Endothelial cell of umbilical vein (primary cell): ENCODE data around the gene CEP72. TPM values are rescaled to one million over a fixed set of nuclear protein-coding genes. Genes with fewer than 3 reads are reported as not detected.

Source experiments
- BruUV-seq: library from RNA; stranded (reverse); fragments of 400-500 nt; replicated peaks from 2 replicates; lab custom pipeline; 2021; lab: Mats Ljungman, UMichigan
- CTCF ChIA-PET: fragments of 300-600, 350-600 bp; sonication (Branson Sonifier 250); formaldehyde crosslinking; loops from one replicate; lab custom pipeline; 2021; ENCODE audit warnings: antibody characterized with exemption, inconsistent platforms; lab: Charles Lee
- POLR2A ChIA-PET: fragments of 300-600, 350-600 bp; sonication (Branson Sonifier 250); formaldehyde crosslinking; loops from one replicate; lab custom pipeline; 2021; ENCODE audit warnings: antibody characterized with exemption, inconsistent platforms; lab: Charles Lee
- DNase-seq: peaks from one replicate; pipeline ENCODE4 v3.0.0-alpha.2; 2011; ENCODE audit warnings: low read depth, low spot score
- FAIRE-seq: peaks from 2 replicates; lab custom pipeline; 2011; peaks lifted over from hg19 to GRCh38; lab: Jason Lieb, UNC
- H2AFZ ChIP-seq: 2 replicates; pipeline ENCODE4 v1.6.0; 2012; ENCODE audit warnings: low read depth, low read length, control low read depth, inconsistent platforms
- H3K27ac ChIP-seq: 2 replicates; pipeline ENCODE4 v1.5.1; 2011; ENCODE audit warnings: low read depth, mild to moderate bottlenecking, control low read depth, low read length, moderate library complexity; ENCODE audit not compliant: insufficient read depth
- H3K27me3 ChIP-seq, 2 experiments: 2 replicates each; pipeline versions ENCODE4 v1.6.0 to v1.6.1; 2011; ENCODE audit warnings: low read length in 2 of 2, mixed read lengths in 1 of 2; ENCODE audit not compliant: control insufficient read depth in 2 of 2, insufficient read depth in 2 of 2
- H3K36me3 ChIP-seq, 2 experiments: 2 replicates in 1 of 2; 3 replicates in 1 of 2; pipeline ENCODE4 v1.5.1; 2011; ENCODE audit warnings: low read length in 2 of 2, mild to moderate bottlenecking in 1 of 2, moderate library complexity in 1 of 2; ENCODE audit not compliant: control insufficient read depth in 2 of 2, insufficient read depth in 2 of 2; ENCODE audit errors: extremely low read depth in 1 of 2
- H3K4me1 ChIP-seq: 3 replicates; pipeline ENCODE4 v1.5.1; 2011; ENCODE audit warnings: mild to moderate bottlenecking, low read length; ENCODE audit not compliant: control insufficient read depth, insufficient read depth; ENCODE audit errors: extremely low read depth
- H3K4me2 ChIP-seq: 2 replicates; pipeline ENCODE4 v1.6.1; 2011; ENCODE audit warnings: low read length, control low read depth, mixed read lengths; ENCODE audit not compliant: insufficient read depth
- H3K4me3 ChIP-seq, 3 experiments: fragments of 200-600 bp in 1 of 3; sonication (generic), shearing (Covaris generic) in 1 of 3; replicated peaks in 1 of 3; 2 replicates each; pipeline ENCODE4 v1.5.1; 2011 to 2016; ENCODE audit warnings: control low read depth in 3 of 3, low read length in 3 of 3, mild to moderate bottlenecking in 2 of 3, inconsistent platforms in 1 of 3, low read depth in 1 of 3, moderate library complexity in 1 of 3; ENCODE audit not compliant: insufficient read depth in 1 of 3
- H3K79me2 ChIP-seq: 2 replicates; pipeline ENCODE4 v1.6.0; 2012; ENCODE audit warnings: low read length, inconsistent platforms; ENCODE audit not compliant: control insufficient read depth, insufficient read depth
- H3K9ac ChIP-seq: replicated peaks from 2 replicates; pipeline ENCODE3; 2011; ENCODE audit warnings: low read length, control low read depth; ENCODE audit not compliant: insufficient read depth; ENCODE audit errors: extremely low read depth
- H3K9me1 ChIP-seq: replicated peaks from 3 replicates; pipeline ENCODE4 v1.6.0; 2011; ENCODE audit warnings: mild to moderate bottlenecking, low read length; ENCODE audit not compliant: control insufficient read depth, insufficient read depth; ENCODE audit errors: extremely low read depth
- H3K9me3 ChIP-seq: replicated peaks from 2 replicates; pipeline ENCODE4 v1.5.1; 2012; ENCODE audit warnings: low read length, inconsistent platforms; ENCODE audit not compliant: control insufficient read depth, insufficient read depth
- H4K20me1 ChIP-seq: replicated peaks from 2 replicates; pipeline ENCODE3; 2011; ENCODE audit warnings: mild to moderate bottlenecking, low read length; ENCODE audit not compliant: control insufficient read depth, insufficient read depth; ENCODE audit errors: extremely low read depth
- CTCF ChIP-seq, 2 donors: IDR thresholded peaks; 1 replicate in 1 of 2; 2 replicates in 1 of 2; pipeline ENCODE4 v1.5.1; 2011; ENCODE audit warnings: low read length in 2 of 2, mild to moderate bottlenecking in 2 of 2, moderate library complexity in 2 of 2, control low read depth in 1 of 2, inconsistent platforms in 1 of 2, low read depth in 1 of 2; ENCODE audit not compliant: insufficient read depth in 1 of 2; ENCODE audit errors: extremely low read depth in 1 of 2
- EZH2 ChIP-seq: IDR thresholded peaks from 2 replicates; pipeline ENCODE4 v1.6.1; 2012; ENCODE audit warnings: borderline replicate concordance, low read depth, mild to moderate bottlenecking, moderate library complexity, low read length, inconsistent platforms; ENCODE audit not compliant: severe bottlenecking
- FOS ChIP-seq: IDR thresholded peaks from 2 replicates; pipeline ENCODE4 v1.6.1; 2011; ENCODE audit warnings: mild to moderate bottlenecking, low read length, moderate library complexity, borderline replicate concordance; ENCODE audit not compliant: insufficient read depth
- GATA2 ChIP-seq: IDR thresholded peaks from 2 replicates; pipeline ENCODE4 v1.7.0; 2011; ENCODE audit warnings: low read depth, mild to moderate bottlenecking, moderate library complexity, mixed read lengths, low read length; ENCODE audit not compliant: insufficient read length, insufficient read depth
- JUN ChIP-seq: IDR thresholded peaks from 2 replicates; pipeline ENCODE4 v1.6.1; 2011; ENCODE audit warnings: borderline replicate concordance, low read depth; ENCODE audit not compliant: insufficient read length, insufficient read depth
- MAX ChIP-seq: IDR thresholded peaks from 2 replicates; pipeline ENCODE4 v1.6.1; 2011; ENCODE audit not compliant: insufficient read depth, insufficient read length
- MYC ChIP-seq: IDR thresholded peaks from one replicate; pipeline ENCODE4 v1.6.1; 2011; ENCODE audit warnings: mild to moderate bottlenecking, low read depth, low read length
- POLR2A ChIP-seq: IDR thresholded peaks from 2 replicates; pipeline ENCODE4 v1.6.1; 2012; ENCODE audit warnings: low read depth, mild to moderate bottlenecking, control low read depth, low read length
- POLR2AphosphoS5 ChIP-seq: IDR thresholded peaks from 2 replicates; pipeline ENCODE4 v1.6.1; 2012; ENCODE audit warnings: low read depth, mild to moderate bottlenecking, control low read depth, low read length, moderate library complexity; ENCODE audit not compliant: insufficient read depth
- dilution Hi-C: fragments of 300-500 bp; cut with MboI; formaldehyde crosslinking; loops from one replicate; pipeline ENCODE4 v1.15.0; 2019; ENCODE audit warnings: low sequenced_read_pairs; ENCODE audit not compliant: extremely low pct_ligation_motif_present
- intact Hi-C: fragments of 100-400 bp; cut with micrococcal nuclease; formaldehyde crosslinking; loops from one replicate; pipeline ENCODE4 v1.10.0; 2022
- polyA plus RNA-seq, 4 experiments: library from polyadenylated mRNA; depleted of rRNA in 3 of 4; stranded (reverse) in 3 of 4; unstranded in 1 of 4; fragments of >200 nt; gene quantifications; 2 replicates each; pipeline versions ENCODE4 v1.2.1 to v1.2.3, GENCODE V29; 2011 to 2012; ENCODE audit warnings: missing spikeins in 1 of 4
- total RNA-seq: library from RNA; stranded (reverse); gene quantifications from 2 replicates; pipeline ENCODE4 v1.2.3, GENCODE V29; 2021

Gene CEP72
- total and polyA plus RNA-seq, 2 donors (not counting 3 experiments of a cell fraction or from before 2014, with no cell fraction given): 2.9 to 9.5 TPM

DNA sequence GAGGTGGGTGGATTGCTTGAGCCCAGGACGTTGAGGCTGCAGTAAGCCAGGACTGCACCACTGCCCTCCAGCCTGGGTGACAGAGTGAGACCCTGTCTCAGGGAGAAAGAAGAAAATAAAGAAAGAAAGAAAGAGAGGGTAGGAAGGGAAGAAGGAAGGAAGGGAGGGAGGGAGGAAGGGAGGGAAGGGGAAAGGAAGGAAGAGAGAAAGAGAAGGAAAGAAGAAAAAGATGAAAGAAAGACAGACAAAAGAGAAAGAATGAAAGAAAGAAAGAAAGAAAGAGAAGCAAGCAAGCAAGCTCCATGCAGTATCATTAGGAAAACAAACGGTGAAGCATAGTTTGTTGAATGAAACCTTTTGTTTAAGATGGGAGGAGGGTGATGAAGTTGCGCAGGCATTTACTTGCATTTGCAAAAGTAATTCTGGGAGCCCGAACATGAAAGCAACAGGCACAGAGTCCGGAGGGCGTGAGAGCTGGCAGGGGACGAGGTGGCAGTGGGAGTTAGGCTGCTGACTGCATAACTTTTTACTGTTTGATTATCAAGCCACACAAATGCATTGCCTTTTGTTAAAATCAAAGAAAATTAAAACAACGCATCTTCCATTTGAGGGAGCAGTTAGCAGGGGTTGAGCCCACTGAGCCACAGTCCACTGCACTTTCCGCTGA lies 26.0 kb upstream of the CEP72 start:
- CTCF ChIA-PET: no interaction called here
- dilution Hi-C loops: no loop called here

DNA sequence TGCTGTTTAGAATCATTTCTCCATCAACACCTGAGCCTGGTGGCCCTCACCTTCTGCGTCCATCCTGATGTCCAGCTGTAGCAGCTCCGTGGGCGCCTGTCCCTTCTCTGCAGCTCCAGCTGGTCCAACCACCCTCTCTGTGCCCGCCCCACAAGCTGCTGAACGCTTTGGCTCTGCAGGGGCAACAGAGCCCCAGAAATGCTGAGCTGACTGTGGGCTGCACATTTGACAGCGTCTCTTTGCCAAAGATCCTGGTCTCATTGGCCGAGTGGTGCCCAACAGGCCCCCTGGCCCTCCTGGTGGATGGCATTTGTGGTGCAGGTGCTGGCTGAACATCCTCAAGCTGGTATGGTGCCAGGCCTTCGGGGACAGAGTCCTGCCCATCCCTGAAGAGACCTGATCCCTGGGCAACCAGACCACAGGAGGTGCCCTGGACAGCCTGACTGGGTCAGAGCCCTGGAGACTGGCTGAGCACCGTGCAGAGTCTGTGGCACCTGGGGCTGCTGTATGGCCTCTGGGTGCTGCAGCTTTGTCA lies 25.3 kb upstream of the CEP72 start:
- H3K27me3 ChIP-seq: peaks cover 0 to 3% of the 10 kb centered on the region in 2 experiments
- H3K4me2 ChIP-seq: no peak overlapping the region
- dilution Hi-C loops (no loop called here), intact Hi-C loops (no loop called here)
- FAIRE-seq (no peak), DNase-seq (no peak)
- TF ChIP-seq GATA2 (no peak), FOS (no peak), CTCF (IDR thresholded peaks at IDR 0.05; ENCODE audit: extremely low read depth in 1 of 2, insufficient read depth in 1 of 2, low read depth in 1 of 2, low read length in 2 of 2) (no peak), POLR2AphosphoS5 (no peak), MAX (no peak), JUN (no peak), EZH2 (no peak), POLR2A (no peak), MYC (no peak)
- no peaks in the 10 kb centered on the region for H3K36me3 ChIP-seq
- H3K4me3 ChIP-seq: no peak overlapping the region
- no peak overlapping the region for H2AFZ ChIP-seq
- no TSS peak for BruUV-seq
- H3K9ac ChIP-seq: no peak overlapping the region
- no peaks in the 10 kb centered on the region for H3K4me1 ChIP-seq
- no peaks in the 10 kb centered on the region for H3K79me2 ChIP-seq
- H3K9me1 ChIP-seq: no peaks in the 10 kb centered on the region
- H3K27ac ChIP-seq: no peak overlapping the region
- ChIA-PET CTCF (no interaction called here), POLR2A (no interaction called here)
- no peaks in the 10 kb centered on the region for H4K20me1 ChIP-seq
- H3K9me3 ChIP-seq: no peaks in the 10 kb centered on the region

More for the DNA sequence above, 26.0 kb upstream of the CEP72 start:
- intact Hi-C loops: no loop called here
- Histone ChIP-seq H3K9ac (no peak overlapping the region), H3K4me3 (no peak overlapping the region), H3K79me2 (no peaks in the 10 kb centered on the region), H3K4me1 (no peaks in the 10 kb centered on the region), H3K9me3 (no peaks in the 10 kb centered on the region), H4K20me1 (no peaks in the 10 kb centered on the region), H3K36me3 (no peaks in the 10 kb centered on the region), H2AFZ (no peak overlapping the region), H3K27me3 (peaks cover 0 to under 1% of the 10 kb centered on the region in 2 experiments), H3K9me1 (no peaks in the 10 kb centered on the region), H3K4me2 (no peak overlapping the region), H3K27ac (no peak overlapping the region)
- DNase-seq (no peak), FAIRE-seq (no peak)
- POLR2A ChIA-PET: no interaction called here
- BruUV-seq: no TSS peak
- TF ChIP-seq JUN (no peak), POLR2AphosphoS5 (no peak), POLR2A (no peak)
